ENCODE data around the gene NDUFS6.

Gene NDUFS6

DNA sequence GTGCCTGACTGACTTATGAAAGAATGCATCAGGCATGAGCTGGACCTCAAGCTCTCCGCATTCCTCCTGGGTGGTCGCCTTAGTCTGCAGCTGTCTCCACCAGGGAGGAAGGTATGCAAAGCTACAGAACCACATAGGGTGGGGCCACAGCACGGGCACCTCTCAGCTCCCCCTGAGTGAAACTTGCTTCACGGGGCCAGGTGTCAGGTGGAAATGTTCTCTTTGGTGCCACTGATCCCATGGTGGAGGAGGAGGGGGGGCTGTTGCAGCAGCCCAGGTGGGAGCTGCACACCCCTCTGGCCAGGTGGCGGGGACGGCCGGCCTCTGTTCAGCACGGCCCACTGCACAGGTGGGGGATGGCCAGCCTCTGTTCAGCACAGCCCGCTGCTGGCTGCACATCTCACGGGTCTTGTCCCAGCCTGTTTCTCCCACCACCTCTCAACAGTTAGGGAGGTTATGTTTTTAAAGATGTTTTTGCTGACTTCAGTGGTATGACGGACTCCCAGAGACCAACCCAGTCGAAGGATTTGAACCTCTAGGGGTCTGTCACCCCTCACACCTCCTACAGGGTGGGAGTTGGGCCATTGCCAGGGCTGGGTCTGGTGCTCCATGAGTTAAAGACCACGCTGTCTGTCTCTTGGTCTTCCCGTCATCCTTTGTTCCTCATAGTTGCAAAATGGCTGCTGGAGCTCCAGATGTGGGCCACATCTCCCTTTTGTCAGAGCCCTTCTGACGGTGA lies 35.9 kb upstream of the NDUFS6 start:
- TF ChIP-seq RAD21 (IDR thresholded peaks at IDR 0.05; ENCODE audit: low read depth) (no peak), TCF12 (IDR thresholded peaks at IDR 0.05; ENCODE audit: low read depth) (no peak)

DNA sequence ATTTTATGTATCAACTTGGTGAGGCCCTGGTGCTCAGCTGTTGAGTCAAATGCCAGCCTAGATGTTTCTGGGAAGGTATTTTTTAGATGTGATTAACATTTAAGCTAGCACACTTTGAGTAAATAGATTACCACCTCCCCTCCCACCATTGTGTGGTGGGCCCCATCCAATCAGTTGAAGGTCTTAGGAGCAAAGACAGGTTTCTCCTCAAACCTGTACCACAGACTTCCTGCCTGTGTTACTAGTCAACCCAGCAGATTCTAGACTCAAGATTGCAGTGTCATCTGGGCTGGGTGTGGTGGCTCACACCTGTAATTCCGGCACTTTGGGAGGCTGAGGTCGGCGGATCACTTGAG lies 35.3 kb upstream of the NDUFS6 start:
- TF ChIP-seq YY1 (IDR thresholded peaks at IDR 0.05; ENCODE audit: low read depth) (no peak), CEBPB (IDR thresholded peaks at IDR 0.05) (no peak), TEAD4 (IDR thresholded peaks at IDR 0.05) (no peak)

DNA sequence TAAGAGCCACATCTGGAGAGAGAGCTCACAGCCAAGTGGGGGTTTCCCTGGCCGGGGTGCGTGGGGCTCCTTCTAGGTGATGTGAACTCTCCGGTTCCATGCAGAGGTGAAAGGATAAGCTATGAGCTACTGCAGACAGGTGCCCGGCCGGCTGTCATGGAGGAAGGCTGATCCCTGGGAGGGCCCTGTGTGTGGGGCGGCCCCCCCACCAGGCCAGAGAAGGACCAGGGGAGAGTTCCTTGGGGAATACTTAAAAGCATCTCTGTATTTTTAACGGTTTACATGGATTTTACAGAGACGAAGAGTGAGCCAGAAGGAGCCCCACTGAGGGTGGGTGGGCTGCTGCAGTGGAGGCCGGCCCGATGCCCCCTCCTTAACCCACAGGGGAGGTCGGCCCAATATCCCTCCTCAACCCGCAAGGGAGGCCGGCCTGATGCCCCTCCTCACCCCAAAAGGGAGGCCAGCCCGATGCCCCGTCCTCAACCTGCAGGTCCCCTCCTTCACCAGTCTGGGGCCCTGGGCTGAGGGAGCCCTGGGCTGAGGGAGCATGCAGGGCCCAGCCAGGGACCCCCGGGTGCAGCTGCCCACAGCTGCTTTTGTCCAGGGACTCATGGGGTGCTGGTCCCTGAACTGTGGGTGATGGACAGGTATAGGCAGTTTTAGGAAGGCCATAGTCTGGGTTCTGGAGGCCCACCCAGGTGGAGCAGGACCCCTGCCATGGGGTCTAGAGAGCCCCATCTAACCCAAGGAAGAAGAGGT lies 33.5 kb upstream of the NDUFS6 start:
- TF ChIP-seq MAX (IDR thresholded peaks at IDR 0.05) (no peak), RAD21 (IDR thresholded peaks at IDR 0.05; ENCODE audit: low read depth) (no peak), YY1 (IDR thresholded peaks at IDR 0.05; ENCODE audit: low read depth) (no peak), REST (IDR thresholded peaks at IDR 0.05; ENCODE audit: low read depth) (no peak), EGR1 (IDR thresholded peaks at IDR 0.05) (no peak), TCF12 (IDR thresholded peaks at IDR 0.05; ENCODE audit: low read depth) (no peak), TEAD4 (IDR thresholded peaks at IDR 0.05) (no peak), FOXM1 (IDR thresholded peaks at IDR 0.05; ENCODE audit: borderline replicate concordance, low read depth) (no peak), CEBPB (IDR thresholded peaks at IDR 0.05) (no peak), ZBTB7A (IDR thresholded peaks at IDR 0.05; ENCODE audit: low read depth) (no peak), CREB1 (IDR thresholded peaks at IDR 0.05; ENCODE audit: low read depth) (no peak), TAF1 (IDR thresholded peaks at IDR 0.05; ENCODE audit: low read depth) (no peak), NFIC (IDR thresholded peaks at IDR 0.05) (no peak), EP300 (IDR thresholded peaks at IDR 0.05; ENCODE audit: borderline replicate concordance) (no peak)
- TF ChIP-seq, protein P1, sequence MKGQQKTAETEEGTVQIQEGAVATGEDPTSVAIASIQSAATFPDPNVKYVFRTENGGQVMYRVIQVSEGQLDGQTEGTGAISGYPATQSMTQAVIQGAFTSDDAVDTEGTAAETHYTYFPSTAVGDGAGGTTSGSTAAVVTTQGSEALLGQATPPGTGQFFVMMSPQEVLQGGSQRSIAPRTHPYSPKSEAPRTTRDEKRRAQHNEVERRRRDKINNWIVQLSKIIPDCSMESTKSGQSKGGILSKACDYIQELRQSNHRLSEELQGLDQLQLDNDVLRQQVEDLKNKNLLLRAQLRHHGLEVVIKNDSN (IDR thresholded peaks at IDR 0.05) = no peak

DNA sequence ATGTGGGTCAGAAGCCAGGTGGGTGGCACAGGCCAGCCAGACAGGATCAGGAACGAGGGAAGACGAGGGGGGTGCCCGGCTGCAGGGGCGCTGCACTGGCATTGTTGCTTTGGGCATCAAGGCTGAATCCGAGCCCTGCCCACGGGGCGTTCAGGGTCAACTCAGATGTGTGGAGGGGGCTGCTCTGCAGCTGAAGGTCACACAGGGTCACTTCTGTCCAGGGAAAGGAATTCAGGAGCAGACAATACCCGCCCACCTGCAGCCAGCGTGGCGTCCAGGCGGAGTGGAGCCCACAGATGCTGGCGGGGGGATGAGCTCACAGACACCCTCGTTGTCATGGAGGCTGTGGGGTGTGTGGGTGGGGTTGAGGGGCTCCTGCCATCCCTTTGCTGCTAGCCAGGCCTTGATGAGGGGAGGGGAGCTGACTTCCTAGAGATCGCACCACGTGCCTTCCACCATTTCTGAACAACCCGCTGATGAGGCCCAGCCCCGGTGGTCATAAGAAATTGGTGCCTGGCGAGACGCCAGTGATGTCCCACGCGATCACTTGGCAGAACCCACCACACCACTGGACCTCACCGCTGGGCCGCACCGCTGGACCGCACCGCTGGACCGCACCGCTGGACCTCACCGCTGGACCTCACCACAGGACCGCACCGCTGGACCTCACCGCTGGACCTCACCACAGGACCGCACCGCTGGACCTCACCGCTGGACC lies 32.8 kb upstream of the NDUFS6 start:
- TF ChIP-seq REST (IDR thresholded peaks at IDR 0.05; ENCODE audit: low read depth) (no peak), TEAD4 (IDR thresholded peaks at IDR 0.05) (no peak), YY1 (IDR thresholded peaks at IDR 0.05; ENCODE audit: low read depth) (no peak), NFIC (IDR thresholded peaks at IDR 0.05) (no peak)

- no peak for TF ChIP-seq NFIC (IDR thresholded peaks at IDR 0.05)
- no peak for TF ChIP-seq RAD21 (IDR thresholded peaks at IDR 0.05; ENCODE audit: low read depth)
- no peak for TF ChIP-seq TEAD4 (IDR thresholded peaks at IDR 0.05)
- TF ChIP-seq TCF12 (IDR thresholded peaks at IDR 0.05; ENCODE audit: low read depth) = no peak
- TF ChIP-seq, protein P1 (IDR thresholded peaks at IDR 0.05) = no peak
- TF ChIP-seq FOXM1 (IDR thresholded peaks at IDR 0.05; ENCODE audit: borderline replicate concordance, low read depth) = no peak
- no peak for TF ChIP-seq TAF1 (IDR thresholded peaks at IDR 0.05; ENCODE audit: low read depth)
- TF ChIP-seq CEBPB (IDR thresholded peaks at IDR 0.05) = no peak
- TF ChIP-seq REST (IDR thresholded peaks at IDR 0.05; ENCODE audit: low read depth) = no peak
- TF ChIP-seq ZBTB7A (IDR thresholded peaks at IDR 0.05; ENCODE audit: low read depth) = no peak
- no peak for TF ChIP-seq CREB1 (IDR thresholded peaks at IDR 0.05; ENCODE audit: low read depth)
- TF ChIP-seq YY1 (IDR thresholded peaks at IDR 0.05; ENCODE audit: low read depth) = no peak
- TF ChIP-seq EGR1 (IDR thresholded peaks at IDR 0.05) = no peak
- no peak for TF ChIP-seq EP300 (IDR thresholded peaks at IDR 0.05; ENCODE audit: borderline replicate concordance)
- no peak for TF ChIP-seq MAX (IDR thresholded peaks at IDR 0.05)
These were observed 32.1 kb upstream of the NDUFS6 start for GRCh38 chr5:1769017-1769640.

Data from Ishikawa (cell line).